NCI-H1694 (cell line): ENCODE data around the gene TIMM44.
"Not testable (repeated sequence)": the region's sequence is repeated elsewhere in the genome, so short reads cannot be mapped to it uniquely, and the experiment has no call there.

ENCODE experiments used
- DNase-seq: peaks from one replicate; lab custom pipeline; 2025; lab: John Stamatoyannopoulos, UW

TIMM44 gene

GRCh38 chr19:7976461-7976860, 33.0 kb upstream of the TIMM44 start:
- DNase-seq: no peak

- DNase-seq: no peak
Measured at GRCh38 chr19:7975037-7975436, 31.6 kb upstream of the TIMM44 start.

- no peak for DNase-seq
Measured at GRCh38 chr19:7973883-7974282, 30.4 kb upstream of the TIMM44 start.

GRCh38 chr19:7971553-7972520, 28.4 kb upstream of the TIMM44 start:
- no peak for DNase-seq

GRCh38 chr19:7970716-7971448, 27.4 kb upstream of the TIMM44 start:
- peak; percentile 41 for DNase-seq

- no peak for DNase-seq
Measured at GRCh38 chr19:7969555-7969939, 26.1 kb upstream of the TIMM44 start.

- no peak for DNase-seq
Measured at GRCh38 chr19:7968796-7969554, 25.5 kb upstream of the TIMM44 start.

GRCh38 chr19:7968008-7968795, 24.7 kb upstream of the TIMM44 start:
- DNase-seq: no peak

- no peak for DNase-seq
Measured at GRCh38 chr19:7965921-7966665, 22.6 kb upstream of the TIMM44 start.

GRCh38 chr19:7965259-7965841, 21.9 kb upstream of the TIMM44 start:
- no peak for DNase-seq

GRCh38 chr19:7963566-7963965, 20.1 kb upstream of the TIMM44 start:
- no peak for DNase-seq

- no peak for DNase-seq
Measured at GRCh38 chr19:7962644-7963268, 19.3 kb upstream of the TIMM44 start.

- DNase-seq: no peak
Measured at GRCh38 chr19:7961920-7962626, 18.6 kb upstream of the TIMM44 start.

- not testable (repeated sequence) for DNase-seq
Measured at GRCh38 chr19:7961082-7961481, 17.6 kb upstream of the TIMM44 start.

GRCh38 chr19:7959211-7959610, 15.7 kb upstream of the TIMM44 start:
- DNase-seq: no peak

- no peak for DNase-seq
Measured at GRCh38 chr19:7955696-7956095, 12.2 kb upstream of the TIMM44 start.

- no peak for DNase-seq
Measured at GRCh38 chr19:7953576-7953975, 10.1 kb upstream of the TIMM44 start.

GRCh38 chr19:7953060-7953459, 9.6 kb upstream of the TIMM44 start:
- no peak for DNase-seq

GRCh38 chr19:7947939-7948338, 4.5 kb upstream of the TIMM44 start:
- no peak for DNase-seq
